ENCODE results near the gene RASAL2. TPM values are rescaled to one million over a fixed set of nuclear protein-coding genes. Genes with fewer than 3 reads are reported as not detected.

Gene RASAL2
- total RNA-seq, 1 donor from 2014 or later: 18.3 TPM

DNA sequence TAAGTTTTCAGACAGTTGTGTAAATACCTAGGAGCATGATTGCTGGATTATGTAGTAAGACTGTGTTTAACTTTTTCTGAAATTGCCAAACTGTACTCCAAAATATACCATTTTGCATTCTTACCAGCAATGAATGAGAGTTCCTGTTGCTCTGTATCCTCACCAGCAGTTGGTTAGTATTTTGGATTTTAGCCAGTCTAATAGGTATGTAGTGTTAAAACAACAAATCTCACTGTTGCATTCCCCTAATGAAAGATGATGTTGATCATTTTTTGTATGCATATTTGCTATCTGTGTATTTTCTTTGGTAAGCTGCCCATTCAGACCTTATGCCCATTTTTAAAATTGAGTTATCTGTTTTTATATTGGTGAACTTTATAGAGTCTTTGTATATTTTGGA lies 89.9 kb downstream of the RASAL2 start:
- H3K4me1 Mint-ChIP-seq: no peaks in the 10 kb centered on the region
- TF ChIP-seq, protein P1, sequence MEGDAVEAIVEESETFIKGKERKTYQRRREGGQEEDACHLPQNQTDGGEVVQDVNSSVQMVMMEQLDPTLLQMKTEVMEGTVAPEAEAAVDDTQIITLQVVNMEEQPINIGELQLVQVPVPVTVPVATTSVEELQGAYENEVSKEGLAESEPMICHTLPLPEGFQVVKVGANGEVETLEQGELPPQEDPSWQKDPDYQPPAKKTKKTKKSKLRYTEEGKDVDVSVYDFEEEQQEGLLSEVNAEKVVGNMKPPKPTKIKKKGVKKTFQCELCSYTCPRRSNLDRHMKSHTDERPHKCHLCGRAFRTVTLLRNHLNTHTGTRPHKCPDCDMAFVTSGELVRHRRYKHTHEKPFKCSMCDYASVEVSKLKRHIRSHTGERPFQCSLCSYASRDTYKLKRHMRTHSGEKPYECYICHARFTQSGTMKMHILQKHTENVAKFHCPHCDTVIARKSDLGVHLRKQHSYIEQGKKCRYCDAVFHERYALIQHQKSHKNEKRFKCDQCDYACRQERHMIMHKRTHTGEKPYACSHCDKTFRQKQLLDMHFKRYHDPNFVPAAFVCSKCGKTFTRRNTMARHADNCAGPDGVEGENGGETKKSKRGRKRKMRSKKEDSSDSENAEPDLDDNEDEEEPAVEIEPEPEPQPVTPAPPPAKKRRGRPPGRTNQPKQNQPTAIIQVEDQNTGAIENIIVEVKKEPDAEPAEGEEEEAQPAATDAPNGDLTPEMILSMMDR (IDR thresholded peaks at IDR 0.05): no peak
- TF ChIP-seq EZH2 (IDR thresholded peaks at IDR 0.05) (no peak), EZH2phosphoT487 (IDR thresholded peaks at IDR 0.05) (no peak)
- no peak overlapping the region for H3K27ac Mint-ChIP-seq
- Histone ChIP-seq H2AFZ (replicated peaks) (no peak overlapping the region), H3K4me2 (no peak overlapping the region), H3K4me3 (no peak overlapping the region), H3K9ac (no peak overlapping the region), H3K36me3 (no peaks in the 10 kb centered on the region), H3F3A (ENCODE audit: low read depth) (no peaks in the 10 kb centered on the region), H3K9me3 (ENCODE audit: low read depth) (no peaks in the 10 kb centered on the region), H3K79me2 (ENCODE audit: low read depth) (peaks cover 38% of the 10 kb centered on the region), H3K27ac (no peak overlapping the region), H4K20me1 (ENCODE audit: low read depth) (no peaks in the 10 kb centered on the region), H3K4me1 (no peaks in the 10 kb centered on the region), H3K27me3 (no peaks in the 10 kb centered on the region)
- H3K9me3 Mint-ChIP-seq: peaks cover 30% of the 10 kb centered on the region
- DNase-seq (ENCODE audit: low spot score): no peak
- H3K36me3 Mint-ChIP-seq: no peaks in the 10 kb centered on the region
- H3K27me3 Mint-ChIP-seq (ENCODE audit: insufficient read depth, low read depth): no peaks in the 10 kb centered on the region
- H3K4me3 Mint-ChIP-seq: no peak overlapping the region

DNA sequence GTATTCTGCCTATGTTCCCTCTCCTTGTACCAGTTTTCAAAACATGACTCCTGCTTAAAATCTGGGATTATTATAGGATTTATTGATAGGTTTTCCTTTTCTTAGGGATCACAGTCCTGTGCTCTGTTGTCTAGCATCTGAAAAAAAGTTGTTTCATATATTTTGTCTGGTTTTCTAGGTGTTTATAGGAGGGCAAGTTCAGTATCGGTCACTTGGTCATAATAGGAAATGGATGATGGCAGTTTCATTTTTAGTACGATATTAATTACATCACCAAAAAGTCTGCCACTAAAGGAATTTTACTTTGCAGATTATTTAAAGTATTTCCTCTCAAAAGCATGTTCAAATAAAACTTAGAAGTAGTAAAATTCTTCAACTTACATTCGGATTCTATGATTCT lies 94.4 kb downstream of the RASAL2 start:
- Histone ChIP-seq H3K4me2 (no peak overlapping the region), H3K36me3 (no peaks in the 10 kb centered on the region), H3K9me3 (ENCODE audit: low read depth) (no peaks in the 10 kb centered on the region), H4K20me1 (ENCODE audit: low read depth) (no peaks in the 10 kb centered on the region), H3K4me3 (no peak overlapping the region), H3F3A (ENCODE audit: low read depth) (no peaks in the 10 kb centered on the region), H3K27ac (no peak overlapping the region), H3K9ac (no peak overlapping the region), H3K79me2 (ENCODE audit: low read depth) (peaks cover 35% of the 10 kb centered on the region), H2AFZ (replicated peaks) (no peak overlapping the region), H3K4me1 (no peaks in the 10 kb centered on the region), H3K27me3 (no peaks in the 10 kb centered on the region)
- no peaks in the 10 kb centered on the region for H3K4me1 Mint-ChIP-seq
- TF ChIP-seq EZH2 (IDR thresholded peaks at IDR 0.05) (no peak), EZH2phosphoT487 (IDR thresholded peaks at IDR 0.05) (no peak)
- TF ChIP-seq, protein P1 (IDR thresholded peaks at IDR 0.05): no peak
- no peaks in the 10 kb centered on the region for H3K27me3 Mint-ChIP-seq (ENCODE audit: insufficient read depth, low read depth)
- no peak for DNase-seq (ENCODE audit: low spot score)
- H3K36me3 Mint-ChIP-seq: no peaks in the 10 kb centered on the region
- no peak overlapping the region for H3K27ac Mint-ChIP-seq
- peaks cover 30% of the 10 kb centered on the region for H3K9me3 Mint-ChIP-seq
- H3K4me3 Mint-ChIP-seq: no peak overlapping the region

DNA sequence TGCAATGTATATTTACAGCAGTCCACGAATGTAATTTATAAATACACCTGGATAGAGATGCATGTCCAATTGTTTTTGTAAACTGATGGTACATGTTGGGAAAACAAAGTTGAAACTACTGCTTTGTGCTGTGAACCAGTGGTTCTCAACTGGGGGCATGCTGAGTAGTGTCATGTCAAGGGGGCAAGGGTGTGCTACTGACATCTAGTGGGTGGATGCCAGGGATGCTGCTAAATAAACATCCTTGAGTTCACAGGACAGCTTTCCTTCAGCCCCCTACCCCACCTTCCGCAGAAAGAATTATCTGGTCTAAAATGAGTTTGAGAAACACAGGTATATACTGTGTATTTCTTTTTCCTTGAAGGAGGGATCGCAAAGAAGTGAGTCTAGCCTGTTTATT lies 95.9 kb downstream of the RASAL2 start:
- Histone ChIP-seq H2AFZ (replicated peaks) (no peak overlapping the region), H3K36me3 (no peaks in the 10 kb centered on the region), H4K20me1 (ENCODE audit: low read depth) (no peaks in the 10 kb centered on the region), H3K27ac (no peak overlapping the region), H3K4me2 (no peak overlapping the region), H3K79me2 (ENCODE audit: low read depth) (peaks cover 23% of the 10 kb centered on the region), H3K4me3 (no peak overlapping the region), H3F3A (ENCODE audit: low read depth) (no peaks in the 10 kb centered on the region), H3K9ac (no peak overlapping the region), H3K27me3 (no peaks in the 10 kb centered on the region), H3K9me3 (ENCODE audit: low read depth) (no peaks in the 10 kb centered on the region), H3K4me1 (no peaks in the 10 kb centered on the region)
- DNase-seq (ENCODE audit: low spot score): peak; percentile 66
- Mint-ChIP-seq H3K4me3 (no peak overlapping the region), H3K9me3 (peaks cover 27% of the 10 kb centered on the region), H3K36me3 (no peaks in the 10 kb centered on the region), H3K27me3 (ENCODE audit: insufficient read depth, low read depth) (no peaks in the 10 kb centered on the region), H3K4me1 (no peaks in the 10 kb centered on the region), H3K27ac (no peak overlapping the region)
- TF ChIP-seq, protein P1 (IDR thresholded peaks at IDR 0.05): peak; percentile 71
- TF ChIP-seq EZH2 (IDR thresholded peaks at IDR 0.05): no peak

All from neural progenitor cell (in vitro differentiated cells).